Activated CD4-positive, alpha-beta T cell treated with anti-CD3 and anti-CD28 coated beads, Interleukin-2, amount 10 ng/mL, durations not matched to agents 24 days and 14 days (primary cell): ENCODE data around the gene MELTF. TPM values are rescaled to one million over a fixed set of nuclear protein-coding genes. Genes with fewer than 3 reads are reported as not detected.

Source experiments
- DNase-seq: peaks from one replicate; pipeline ENCODE4 v3.0.0; 2022
- H3K27ac Mint-ChIP-seq: one replicate; pipeline ENCODE4 v1.8.0; 2022; ENCODE audit warnings: mild to moderate bottlenecking, mixed read lengths
- H3K27me3 Mint-ChIP-seq: one replicate; pipeline ENCODE4 v1.8.0; 2022; ENCODE audit warnings: mixed read lengths
- H3K36me3 Mint-ChIP-seq: one replicate; pipeline ENCODE4 v1.8.0; 2022; ENCODE audit warnings: low read depth, mild to moderate bottlenecking, mixed read lengths
- H3K4me1 Mint-ChIP-seq: one replicate; pipeline ENCODE4 v1.8.0; 2021; ENCODE audit warnings: mixed read lengths
- H3K4me3 Mint-ChIP-seq: one replicate; pipeline ENCODE4 v1.8.0; 2022; ENCODE audit warnings: mild to moderate bottlenecking, moderate library complexity, mixed read lengths
- H3K9me3 Mint-ChIP-seq: one replicate; pipeline ENCODE4 v1.8.0; 2021; ENCODE audit warnings: mixed read lengths
- intact Hi-C: fragments of 100-400 bp; cut with micrococcal nuclease; formaldehyde crosslinking; loops from one replicate; pipeline ENCODE4 v1.15.1; 2023
- total RNA-seq: library from RNA; stranded (reverse); gene quantifications from 2 replicates; pipeline ENCODE4 v1.2.3, GENCODE V29; 2022

Gene MELTF
- total RNA-seq, 1 donor from 2014 or later: 8.8 TPM

DNA sequence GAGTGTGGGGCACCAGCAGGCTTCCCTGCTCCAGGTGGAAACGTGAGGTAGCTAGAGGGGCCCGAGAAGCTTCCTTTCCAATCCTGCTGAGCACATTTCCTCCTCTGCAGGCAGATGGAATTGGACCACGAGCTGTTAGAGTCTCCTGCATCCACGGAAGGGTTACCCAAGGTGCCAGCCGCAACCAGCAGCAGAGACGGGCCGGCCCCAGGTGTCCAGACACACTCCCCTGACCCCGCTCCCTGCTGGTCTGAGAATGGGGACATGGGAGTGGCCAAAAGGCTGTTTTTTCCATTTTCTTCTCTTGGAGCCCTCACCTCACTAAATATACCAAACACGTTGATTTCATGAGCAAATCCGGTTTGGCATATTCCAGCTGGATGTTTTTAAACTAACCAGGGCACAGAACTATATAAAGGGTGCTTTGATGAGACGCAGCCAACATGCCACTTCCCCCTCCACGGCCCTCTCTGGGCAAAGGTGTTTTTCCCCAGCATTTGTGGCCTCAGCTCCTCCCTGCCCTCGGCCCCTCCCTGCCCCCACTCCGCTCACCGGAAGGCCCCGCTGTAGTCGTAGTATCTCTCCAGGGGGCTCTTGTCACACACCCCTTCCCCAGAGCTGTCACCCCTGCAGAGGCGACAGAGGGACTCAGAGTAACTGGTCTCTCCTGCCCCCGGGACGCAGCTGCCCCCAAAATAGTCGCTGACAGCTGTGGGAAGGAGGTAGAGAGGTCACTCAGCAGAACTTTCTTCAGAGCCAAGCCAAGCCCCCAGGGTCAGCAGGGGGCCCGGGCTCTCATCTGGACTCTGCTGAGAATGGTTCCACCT lies 7.0 kb downstream of the MELTF start:
- Mint-ChIP-seq H3K36me3 (no peaks in the 10 kb centered on the region), H3K27ac (no peak overlapping the region), H3K27me3 (peaks cover 2% of the 10 kb centered on the region), H3K4me3 (no peak overlapping the region), H3K9me3 (no peaks in the 10 kb centered on the region), H3K4me1 (peaks cover 6% of the 10 kb centered on the region)
- DNase-seq: no peak
- intact Hi-C loops: no loop called here

DNA sequence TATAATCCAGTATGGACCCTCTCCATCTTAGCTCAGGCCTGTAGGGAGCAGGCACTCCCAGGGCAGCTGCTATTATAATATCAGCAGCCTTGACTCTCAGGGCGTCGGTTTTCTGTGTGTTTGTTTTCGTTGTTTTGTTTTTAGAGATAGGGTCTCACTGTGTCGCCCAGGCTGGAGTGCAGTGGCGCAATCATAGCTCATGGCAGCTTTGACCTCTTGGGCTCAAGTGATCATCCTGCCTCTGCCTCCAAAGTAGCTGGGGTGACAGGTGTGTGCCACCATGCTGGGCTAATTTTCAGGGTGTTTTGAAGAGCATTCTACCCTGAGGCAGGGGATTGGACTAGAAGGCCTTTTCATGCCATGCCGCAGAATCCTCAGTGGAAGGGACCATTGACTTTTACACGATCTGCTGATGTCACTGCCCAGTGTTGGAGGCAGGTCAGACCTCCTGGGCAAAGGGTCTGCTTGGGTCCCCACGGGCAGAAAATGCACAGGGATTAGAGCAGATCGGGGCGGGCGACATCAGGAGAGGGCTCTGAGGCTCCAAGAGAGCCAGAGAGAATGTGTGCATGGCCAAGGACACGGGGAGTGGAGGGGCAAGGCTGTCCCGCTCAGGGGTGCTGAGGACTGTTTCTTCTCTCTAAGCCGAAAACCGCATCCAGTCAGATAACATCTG lies 7.8 kb downstream of the MELTF start:
- no peak overlapping the region for H3K27ac Mint-ChIP-seq
- H3K36me3 Mint-ChIP-seq: no peaks in the 10 kb centered on the region
- peaks cover 2% of the 10 kb centered on the region for H3K27me3 Mint-ChIP-seq
- H3K4me3 Mint-ChIP-seq: no peak overlapping the region
- peaks cover 6% of the 10 kb centered on the region for H3K4me1 Mint-ChIP-seq
- no peaks in the 10 kb centered on the region for H3K9me3 Mint-ChIP-seq
- intact Hi-C loops: no loop called here
- DNase-seq: no peak

DNA sequence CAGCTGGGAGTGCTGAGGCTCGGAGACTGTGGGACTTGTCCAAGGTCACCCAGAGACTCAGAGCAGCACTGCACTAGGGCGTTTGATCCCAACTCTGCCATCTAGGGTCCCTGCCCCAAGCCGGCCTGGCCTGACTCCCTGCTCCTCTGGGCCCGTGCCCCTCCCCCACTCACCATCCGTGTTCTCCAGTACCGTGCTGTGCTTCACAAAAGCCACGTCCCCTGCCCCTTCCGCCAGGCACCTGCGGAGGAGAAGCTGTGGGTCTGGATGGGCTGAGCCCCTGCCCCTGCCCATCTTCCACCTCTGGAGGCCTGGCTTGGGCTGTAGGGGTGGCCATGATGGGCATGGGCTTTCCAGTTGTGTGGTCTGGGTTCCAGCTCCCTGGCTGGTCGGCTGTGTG lies 8.4 kb downstream of the MELTF start:
- Mint-ChIP-seq H3K9me3 (no peaks in the 10 kb centered on the region), H3K4me3 (no peak overlapping the region), H3K27ac (no peak overlapping the region), H3K36me3 (no peaks in the 10 kb centered on the region), H3K4me1 (peaks cover 6% of the 10 kb centered on the region), H3K27me3 (peaks cover 2% of the 10 kb centered on the region)
- intact Hi-C loops: no loop called here
- DNase-seq: no peak

DNA sequence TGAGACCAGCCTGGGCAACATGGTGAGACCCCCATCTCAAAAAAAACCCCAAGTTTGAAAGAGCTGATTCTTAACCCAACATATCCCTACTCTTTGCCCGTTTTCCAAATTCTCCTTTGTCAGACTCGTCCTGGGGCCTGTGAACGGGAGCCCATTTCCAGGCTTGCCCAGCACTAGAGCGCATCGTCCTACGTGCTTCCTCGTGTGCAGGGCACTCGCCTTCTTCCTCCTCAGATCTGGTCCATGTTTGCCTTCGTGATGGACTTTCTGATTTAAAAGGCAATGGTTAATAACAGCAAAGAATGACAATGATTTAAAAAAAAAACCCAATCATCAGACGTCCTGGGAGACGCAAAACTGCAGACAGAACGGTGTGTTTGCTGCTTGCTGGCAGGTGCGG lies 10.1 kb downstream of the MELTF start:
- H3K9me3 Mint-ChIP-seq: no peaks in the 10 kb centered on the region
- no peak overlapping the region for H3K4me3 Mint-ChIP-seq
- no peak overlapping the region for H3K27ac Mint-ChIP-seq
- no peak for DNase-seq
- intact Hi-C loops: no loop called here
- no peaks in the 10 kb centered on the region for H3K36me3 Mint-ChIP-seq
- peaks cover 6% of the 10 kb centered on the region for H3K4me1 Mint-ChIP-seq
- peaks cover 2% of the 10 kb centered on the region for H3K27me3 Mint-ChIP-seq

DNA sequence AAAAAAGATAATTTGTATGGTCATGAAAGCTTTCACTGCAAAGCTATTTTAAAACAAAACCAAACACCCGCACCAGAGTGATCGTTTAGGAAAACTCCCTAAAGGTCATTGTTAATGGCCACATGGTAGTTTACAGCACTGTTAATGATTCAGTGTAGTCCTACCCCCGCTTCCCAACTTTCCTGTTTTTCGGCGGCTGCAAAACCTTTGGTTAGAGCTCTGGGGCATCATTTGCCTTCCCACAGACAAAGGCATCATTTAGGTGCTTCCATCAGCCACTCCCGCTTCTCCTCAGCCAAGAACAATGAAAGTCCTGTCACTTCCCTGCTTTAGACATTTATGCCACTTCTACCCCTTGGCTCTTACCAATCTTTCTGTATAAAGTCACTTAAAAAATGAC lies 10.6 kb downstream of the MELTF start:
- Mint-ChIP-seq H3K27me3 (peaks cover 2% of the 10 kb centered on the region), H3K9me3 (no peaks in the 10 kb centered on the region), H3K36me3 (no peaks in the 10 kb centered on the region), H3K4me3 (no peak overlapping the region), H3K27ac (no peak overlapping the region), H3K4me1 (peaks cover 6% of the 10 kb centered on the region)
- intact Hi-C loops: no loop called here
- no peak for DNase-seq

DNA sequence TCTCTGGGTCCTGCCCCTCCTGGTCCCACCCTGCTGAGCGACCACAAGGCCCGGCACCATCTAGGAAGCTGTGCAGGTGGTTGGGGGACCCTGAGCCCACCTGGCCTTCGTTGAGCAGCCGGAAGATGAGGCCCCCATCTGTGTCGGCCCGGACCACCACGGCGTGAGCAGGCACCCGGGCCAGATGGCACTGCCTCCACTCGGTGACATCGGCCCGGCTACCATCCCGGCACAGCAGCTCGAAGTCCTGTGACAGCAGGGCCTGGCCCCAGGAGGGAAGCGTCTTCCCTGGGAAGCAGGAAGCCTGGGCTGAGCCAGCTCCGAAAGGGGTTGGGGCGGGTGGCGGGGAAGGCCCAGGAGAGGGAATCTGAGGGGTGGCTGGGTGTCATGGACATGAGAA lies 12.6 kb downstream of the MELTF start:
- Mint-ChIP-seq H3K36me3 (no peaks in the 10 kb centered on the region), H3K9me3 (no peaks in the 10 kb centered on the region), H3K4me3 (no peak overlapping the region), H3K27me3 (no peaks in the 10 kb centered on the region), H3K4me1 (no peaks in the 10 kb centered on the region), H3K27ac (no peak overlapping the region)
- intact Hi-C loops: no loop called here
- no peak for DNase-seq

DNA sequence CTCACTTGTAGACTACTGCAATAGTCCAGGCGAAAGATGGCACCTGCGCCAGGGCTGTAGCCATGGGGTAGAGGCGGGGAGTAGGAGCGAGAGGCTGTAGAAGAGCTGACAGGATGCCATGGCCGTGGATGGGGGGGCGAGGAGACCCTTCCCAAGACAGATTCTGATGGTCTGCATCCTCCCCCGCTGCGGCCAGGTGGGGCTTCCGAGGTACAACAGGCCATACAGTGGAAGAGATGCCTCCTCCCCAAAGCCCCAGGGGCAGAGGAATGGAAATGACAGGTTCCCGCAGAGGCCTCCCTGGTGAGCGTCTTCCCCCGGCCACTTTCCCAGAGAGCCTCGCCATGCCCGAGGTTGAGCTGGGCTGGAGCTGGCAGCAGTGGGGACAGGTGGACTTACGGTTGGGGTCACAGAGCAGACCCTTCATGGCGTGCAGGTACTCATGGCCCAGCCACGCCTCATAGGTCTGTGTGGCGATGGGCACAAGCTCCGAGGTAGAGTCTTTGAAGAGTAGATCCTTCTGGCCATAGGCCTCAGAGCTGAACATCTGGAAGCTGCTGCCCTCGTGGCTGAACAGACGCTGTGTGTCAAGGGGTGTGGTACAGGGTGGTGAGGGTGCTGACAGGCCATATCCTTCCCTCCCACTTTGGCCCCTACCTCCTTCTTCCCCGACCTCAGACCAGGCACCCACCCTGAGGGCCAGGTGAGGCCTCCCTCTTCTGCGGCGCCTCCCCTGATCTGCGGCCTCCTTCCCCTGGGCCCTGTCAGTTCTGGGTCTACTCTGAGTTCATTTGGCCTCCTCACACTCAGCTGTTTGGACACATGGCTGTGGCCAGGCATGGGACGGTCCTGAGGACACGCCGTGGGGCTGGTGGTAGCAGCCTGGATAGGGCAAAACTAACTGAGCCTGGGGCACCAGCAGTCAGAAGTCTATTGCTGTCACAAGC lies 13.6 kb downstream of the MELTF start:
- no peak overlapping the region for H3K27ac Mint-ChIP-seq

DNA sequence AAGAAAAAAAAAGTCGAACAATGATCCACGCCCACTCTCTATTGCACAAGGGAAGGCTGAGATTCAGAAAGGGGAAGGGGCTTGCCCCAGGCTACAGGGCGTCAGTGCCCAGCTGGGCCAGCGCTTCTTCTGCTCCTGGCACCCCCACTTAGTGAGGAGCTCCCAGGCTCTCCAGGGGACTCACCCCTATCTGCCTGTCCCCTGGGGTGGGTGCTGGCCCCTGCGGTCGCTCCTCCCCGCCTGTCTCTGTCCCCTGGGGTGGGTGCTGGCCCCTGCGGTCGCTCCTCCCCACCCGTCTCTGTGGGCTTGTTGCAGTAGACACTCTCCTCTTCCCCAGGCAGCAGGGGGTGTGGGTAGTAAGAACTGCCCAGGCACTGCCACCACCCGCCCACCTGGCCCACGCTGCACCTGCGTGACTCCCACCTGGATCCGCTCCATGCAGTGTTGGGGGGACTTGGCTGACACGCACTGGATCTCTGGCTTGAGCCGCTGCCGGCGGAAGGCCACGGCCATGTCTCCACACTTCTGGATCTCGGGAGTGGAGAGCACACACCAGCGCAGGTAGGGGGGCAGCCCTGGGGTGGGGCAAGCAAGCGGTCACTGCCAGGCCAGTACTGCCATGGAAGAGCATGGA lies 14.6 kb downstream of the MELTF start:
- H3K9me3 Mint-ChIP-seq: no peaks in the 10 kb centered on the region

More for the DNA sequence above, 13.6 kb downstream of the MELTF start:
- no peak for DNase-seq
- no peak overlapping the region for H3K4me3 Mint-ChIP-seq
- H3K9me3 Mint-ChIP-seq: no peaks in the 10 kb centered on the region
- no peaks in the 10 kb centered on the region for H3K4me1 Mint-ChIP-seq
- no peaks in the 10 kb centered on the region for H3K36me3 Mint-ChIP-seq
- no peaks in the 10 kb centered on the region for H3K27me3 Mint-ChIP-seq
- intact Hi-C loops: no loop called here

DNA sequence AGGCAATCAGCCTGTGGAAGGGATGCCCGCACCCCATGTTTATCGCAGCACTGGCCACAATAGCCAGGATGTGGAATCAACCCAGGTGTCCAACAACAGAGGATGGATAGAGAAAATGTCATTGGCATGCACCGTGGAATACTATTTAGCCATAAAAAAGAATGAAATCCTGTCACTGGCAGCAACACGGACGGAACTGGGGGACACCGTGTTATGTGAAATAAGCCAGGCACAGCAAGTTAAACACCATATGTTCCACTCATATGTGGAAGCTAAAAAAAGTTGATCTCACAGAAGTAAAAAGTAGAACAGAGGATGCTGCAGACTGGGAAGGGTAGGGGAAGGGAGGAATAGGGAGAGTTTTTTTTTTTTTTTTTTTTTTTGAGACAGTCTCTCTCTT lies 15.6 kb downstream of the MELTF start:
- H3K27me3 Mint-ChIP-seq: no peaks in the 10 kb centered on the region
- intact Hi-C loops: no loop called here

More for the DNA sequence above, 14.6 kb downstream of the MELTF start:
- Mint-ChIP-seq H3K27ac (no peak overlapping the region), H3K27me3 (no peaks in the 10 kb centered on the region), H3K36me3 (no peaks in the 10 kb centered on the region), H3K4me1 (no peaks in the 10 kb centered on the region), H3K4me3 (no peak overlapping the region)
- no peak for DNase-seq
- intact Hi-C loops: no loop called here

DNA sequence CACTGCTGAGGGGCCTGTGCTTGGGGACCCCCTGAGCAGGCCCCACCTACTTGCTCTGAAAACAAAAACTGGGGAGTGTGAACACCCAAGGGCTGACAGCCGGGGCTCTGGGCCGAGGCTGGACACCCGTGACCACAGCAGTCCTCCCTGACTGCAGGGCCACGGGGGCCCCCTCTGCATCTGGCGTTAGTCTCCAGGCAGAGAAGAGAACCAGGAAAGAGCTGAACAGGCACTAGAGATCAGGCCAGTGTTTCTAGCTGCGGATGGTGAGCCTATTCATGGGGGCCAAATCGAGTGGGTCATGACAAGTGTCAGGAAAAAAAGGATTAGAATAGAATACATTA lies 17.1 kb downstream of the MELTF start:
- Mint-ChIP-seq H3K27me3 (no peaks in the 10 kb centered on the region), H3K4me1 (no peaks in the 10 kb centered on the region)

More for the DNA sequence above, 15.6 kb downstream of the MELTF start:
- Mint-ChIP-seq H3K27ac (no peak overlapping the region), H3K36me3 (no peaks in the 10 kb centered on the region), H3K4me1 (no peaks in the 10 kb centered on the region), H3K9me3 (no peaks in the 10 kb centered on the region), H3K4me3 (no peak overlapping the region)
- no peak for DNase-seq

DNA sequence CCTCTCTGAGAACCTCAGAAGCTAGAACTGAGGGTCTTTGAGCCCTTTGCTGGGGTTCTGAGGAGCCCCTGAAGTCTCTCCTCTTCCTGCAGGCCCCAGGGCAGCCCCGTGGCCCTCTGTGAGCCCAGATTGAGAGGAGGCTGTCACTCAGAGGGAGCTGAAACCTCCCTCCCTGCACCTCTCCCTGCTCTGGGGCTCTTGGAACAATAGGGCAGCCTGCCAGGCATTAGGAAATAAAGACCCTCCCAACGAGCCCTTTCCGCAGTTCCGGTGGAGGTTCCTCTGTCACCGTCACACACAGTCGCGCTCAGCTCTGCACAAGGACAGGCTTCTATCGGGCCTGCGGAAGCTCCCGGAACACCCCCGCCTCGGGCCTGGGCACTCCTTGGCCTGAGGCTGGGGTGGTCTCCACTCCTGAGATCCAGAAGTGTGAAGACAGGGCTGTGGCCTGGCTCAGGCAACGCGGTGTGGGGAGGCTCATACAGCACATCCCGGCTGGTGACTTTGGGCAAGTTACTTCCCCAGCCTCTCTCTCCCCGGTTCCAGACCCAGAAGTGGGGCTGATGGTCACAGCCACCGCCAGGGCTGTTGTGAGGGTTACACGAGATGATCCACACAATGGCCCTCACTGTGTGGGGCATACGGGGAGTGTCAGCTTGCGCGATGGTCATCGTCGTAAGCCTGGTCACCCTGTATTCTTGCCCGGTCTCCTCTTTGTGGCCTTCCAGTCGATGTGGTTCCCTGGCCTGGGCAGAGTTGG lies 17.7 kb downstream of the MELTF start:
- Mint-ChIP-seq H3K27me3 (no peaks in the 10 kb centered on the region), H3K4me1 (no peaks in the 10 kb centered on the region), H3K4me3 (no peak overlapping the region), H3K27ac (no peak overlapping the region), H3K36me3 (no peaks in the 10 kb centered on the region), H3K9me3 (no peaks in the 10 kb centered on the region)
- DNase-seq: no peak
- intact Hi-C loops: no loop called here

More for the DNA sequence above, 17.1 kb downstream of the MELTF start:
- intact Hi-C loops: no loop called here
- DNase-seq: no peak
- Mint-ChIP-seq H3K27ac (no peak overlapping the region), H3K36me3 (no peaks in the 10 kb centered on the region), H3K4me3 (no peak overlapping the region), H3K9me3 (no peaks in the 10 kb centered on the region)

DNA sequence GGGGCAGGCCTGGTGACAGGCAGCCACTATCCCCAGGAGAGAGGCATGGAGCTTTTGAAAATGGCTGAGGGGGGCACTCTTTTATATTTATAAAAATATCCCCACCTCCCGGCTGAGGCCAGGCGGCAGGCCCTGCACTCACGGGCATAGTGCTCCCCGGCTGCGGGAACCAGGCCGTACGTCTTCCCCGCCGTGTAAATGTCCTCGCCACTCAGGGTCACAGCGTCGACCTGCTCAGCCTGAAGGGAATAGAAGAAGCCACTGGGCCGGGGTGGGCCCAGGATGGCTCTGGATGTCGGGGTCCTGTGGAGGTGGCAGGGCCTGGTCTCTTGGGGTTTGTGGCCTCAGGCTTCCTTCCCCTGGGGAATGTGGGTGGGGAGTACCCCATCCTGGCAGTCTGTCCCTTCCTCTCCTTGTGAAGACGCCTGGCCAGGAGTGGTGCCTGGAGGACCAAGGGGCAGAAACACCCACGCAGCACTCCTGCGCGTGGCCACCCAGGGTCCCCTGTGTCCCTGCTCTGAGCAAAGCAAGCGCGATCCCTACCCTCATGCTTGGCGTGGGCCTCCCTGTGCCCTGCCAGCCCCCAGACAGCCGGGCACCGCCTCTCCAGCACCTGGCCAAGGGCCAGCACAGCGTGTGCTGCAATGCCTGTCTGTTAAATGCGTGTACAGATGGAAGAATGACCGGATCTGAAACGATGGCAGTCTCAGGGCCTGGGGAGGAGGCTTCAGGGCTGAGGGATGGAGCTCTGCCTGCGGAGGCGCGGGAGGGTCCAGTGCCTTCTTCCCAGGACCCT lies 18.9 kb downstream of the MELTF start:
- H3K36me3 Mint-ChIP-seq: no peaks in the 10 kb centered on the region
- H3K4me3 Mint-ChIP-seq: no peak overlapping the region
- H3K9me3 Mint-ChIP-seq: no peaks in the 10 kb centered on the region
- no peaks in the 10 kb centered on the region for H3K27me3 Mint-ChIP-seq
- H3K27ac Mint-ChIP-seq: no peak overlapping the region
- H3K4me1 Mint-ChIP-seq: no peaks in the 10 kb centered on the region
- intact Hi-C loops: no loop called here
- DNase-seq: no peak
